Esophagus muscularis mucosa (tissue), 4 donors: ENCODE measurements around the gene YARS1. TPM values are rescaled to one million over a fixed set of nuclear protein-coding genes. Genes with fewer than 3 reads are reported as not detected.

ENCODE experiments used
- DNase-seq: peaks from one replicate; pipeline ENCODE4 v3.0.0-alpha.2; 2017; ENCODE audit errors: extremely low spot score
- H3K27ac ChIP-seq, 4 donors: fragments of 200-600 bp; sonication (generic); replicated peaks in 1 of 4; 1 replicate in 3 of 4; 2 replicates in 1 of 4; pipeline ENCODE4 v1.5.1; 2016 to 2019; ENCODE audit warnings: mild to moderate bottlenecking in 1 of 4
- H3K27me3 ChIP-seq, 4 donors: fragments of 200-600 bp; sonication (generic); one replicate each; pipeline versions ENCODE4 v1.5.1 to v1.6.0; 2016 to 2019
- H3K36me3 ChIP-seq, 4 donors: fragments of 200-600 bp; sonication (generic); one replicate each; pipeline ENCODE4 v1.5.1; 2016 to 2019
- H3K4me1 ChIP-seq, 4 donors: fragments of 200-600 bp; sonication (generic); one replicate each; pipeline ENCODE4 v1.5.1; 2016 to 2019
- H3K4me3 ChIP-seq, 4 donors: fragments of 200-600 bp; sonication (generic); 1 replicate in 2 of 4; 2 replicates in 2 of 4; pipeline ENCODE4 v1.5.1; 2016 to 2019; ENCODE audit warnings: mild to moderate bottlenecking in 4 of 4, moderate library complexity in 1 of 4
- H3K9me3 ChIP-seq, 4 donors: fragments of 200-600 bp; sonication (generic); 1 replicate in 3 of 4; 2 replicates in 1 of 4; pipeline ENCODE4 v1.5.1; 2016 to 2019
- EP300 ChIP-seq: sonication (generic); formaldehyde crosslinking; IDR thresholded peaks from one replicate; pipeline ENCODE4 v1.6.1; 2017; ENCODE audit warnings: antibody characterized with exemption
- POLR2A ChIP-seq: fragments of 450-650 bp; IDR thresholded peaks from one replicate; pipeline ENCODE4 v1.6.1; 2017; ENCODE audit warnings: antibody characterized with exemption, moderate library complexity, mild to moderate bottlenecking, low read depth
- POLR2AphosphoS5 ChIP-seq, 2 donors: sonication (generic); formaldehyde crosslinking; IDR thresholded peaks; one replicate each; pipeline ENCODE4 v1.6.1; 2017; ENCODE audit warnings: antibody characterized with exemption in 2 of 2
- WGBS: methylation state at CpG from one replicate; pipeline ENCODE4 v1.1.5; 2018; 5-methylcytosine and 5-hydroxymethylcytosine counted together
- intact Hi-C: fragments of 100-400 bp; cut with DNase I; formaldehyde crosslinking; loops from one replicate; pipeline ENCODE4 v1.15.1; 2023
- total RNA-seq, 4 donors: library from RNA; depleted of rRNA; stranded (reverse); fragments of >200 nt; gene quantifications; one replicate each; pipeline versions ENCODE4 v1.1.0 to v1.2.1, GENCODE V29; 2016
- TF ChIP-seq, protein P1 (sequence below), 3 experiments: fragments of 200-600 bp in 2 of 3; fragments of 450-650 bp in 1 of 3; sonication (generic) in 2 of 3; IDR thresholded peaks; one replicate each; pipeline ENCODE4 v1.5.1; 2017 to 2019; ENCODE audit warnings: antibody characterized with exemption in 3 of 3, mild to moderate bottlenecking in 2 of 3, moderate library complexity in 1 of 3

The YARS1 gene
- total RNA-seq, 4 donors from 2014 or later: 34.1 to 55.7 (median 38.8) TPM

DNA sequence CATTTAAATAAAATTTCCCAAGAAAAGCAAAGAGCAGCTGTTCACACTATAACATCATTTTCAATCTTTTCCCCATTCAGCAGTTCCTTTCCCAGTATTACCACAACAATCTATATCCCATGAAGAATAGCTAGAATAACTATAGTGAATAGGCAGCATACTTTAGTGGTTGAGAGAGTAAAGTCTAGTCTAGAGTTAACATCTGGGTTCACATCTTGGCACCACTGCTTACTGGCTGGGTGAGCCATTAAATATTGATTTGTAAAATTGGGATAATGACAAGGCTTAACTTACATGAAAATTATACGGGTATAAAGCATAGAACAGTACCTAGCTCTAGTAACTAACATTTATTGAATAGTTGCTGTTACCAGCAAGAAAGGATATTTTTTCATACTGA, 14.7 kb upstream of the YARS1 start:
- no peak for DNase-seq

DNA sequence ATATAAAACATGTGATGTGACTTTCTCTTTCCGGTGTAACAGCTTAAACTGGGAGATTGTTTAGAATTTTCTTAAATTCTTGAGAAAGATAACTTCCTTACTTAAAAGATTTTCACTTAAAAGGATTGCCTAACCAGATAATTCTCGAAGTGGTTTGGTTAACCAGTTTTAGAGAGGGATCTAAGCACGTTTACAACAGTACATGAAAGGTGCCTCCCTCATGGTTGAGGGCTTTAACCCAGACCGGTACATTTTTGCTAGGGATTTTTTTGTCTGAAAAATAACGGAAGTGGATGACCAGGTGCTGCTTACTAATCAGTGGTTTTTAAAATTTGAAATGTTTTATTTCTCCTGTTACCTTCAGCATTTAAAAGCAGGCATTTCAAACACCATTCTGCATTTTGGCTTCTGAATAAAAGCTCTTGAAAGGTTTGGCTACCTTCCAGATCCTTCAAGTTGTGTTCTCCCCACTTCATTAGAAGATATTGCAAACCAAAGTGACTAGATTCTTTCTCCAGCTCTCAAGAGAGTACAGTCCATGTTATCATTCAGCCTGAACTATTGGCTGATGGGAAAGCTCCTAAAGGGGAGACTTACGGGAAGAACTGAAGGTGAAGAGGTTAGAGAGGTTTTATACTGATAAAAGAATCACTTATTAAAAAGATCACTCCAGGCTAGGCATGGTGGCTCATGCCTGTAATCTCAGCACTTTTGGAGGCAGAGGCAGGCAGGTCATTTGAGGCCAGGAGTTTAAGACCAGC, 13.1 kb upstream of the YARS1 start:
- Histone ChIP-seq H3K36me3 (peaks cover 38 to 100% (median 91%) of the 10 kb centered on the region in 4 donors), H3K4me3 (no peak overlapping the region), H3K27me3 (no peaks in the 10 kb centered on the region), H3K27ac (no peak overlapping the region), H3K4me1 (no peaks in the 10 kb centered on the region), H3K9me3 (no peaks in the 10 kb centered on the region)
- WGBS: 92% methylated on average over 6 of the region's 6 CpGs
- DNase-seq: no peak
- intact Hi-C loops: no loop called here
- no peak for TF ChIP-seq EP300
- TF ChIP-seq POLR2A: no peak
- TF ChIP-seq POLR2AphosphoS5 (IDR thresholded peaks at IDR 0.05): no peak
- TF ChIP-seq, protein P1, sequence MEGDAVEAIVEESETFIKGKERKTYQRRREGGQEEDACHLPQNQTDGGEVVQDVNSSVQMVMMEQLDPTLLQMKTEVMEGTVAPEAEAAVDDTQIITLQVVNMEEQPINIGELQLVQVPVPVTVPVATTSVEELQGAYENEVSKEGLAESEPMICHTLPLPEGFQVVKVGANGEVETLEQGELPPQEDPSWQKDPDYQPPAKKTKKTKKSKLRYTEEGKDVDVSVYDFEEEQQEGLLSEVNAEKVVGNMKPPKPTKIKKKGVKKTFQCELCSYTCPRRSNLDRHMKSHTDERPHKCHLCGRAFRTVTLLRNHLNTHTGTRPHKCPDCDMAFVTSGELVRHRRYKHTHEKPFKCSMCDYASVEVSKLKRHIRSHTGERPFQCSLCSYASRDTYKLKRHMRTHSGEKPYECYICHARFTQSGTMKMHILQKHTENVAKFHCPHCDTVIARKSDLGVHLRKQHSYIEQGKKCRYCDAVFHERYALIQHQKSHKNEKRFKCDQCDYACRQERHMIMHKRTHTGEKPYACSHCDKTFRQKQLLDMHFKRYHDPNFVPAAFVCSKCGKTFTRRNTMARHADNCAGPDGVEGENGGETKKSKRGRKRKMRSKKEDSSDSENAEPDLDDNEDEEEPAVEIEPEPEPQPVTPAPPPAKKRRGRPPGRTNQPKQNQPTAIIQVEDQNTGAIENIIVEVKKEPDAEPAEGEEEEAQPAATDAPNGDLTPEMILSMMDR (IDR thresholded peaks at IDR 0.05): no peak

More for the DNA sequence above, 14.7 kb upstream of the YARS1 start:
- H3K9me3 ChIP-seq: no peaks in the 10 kb centered on the region
- no peaks in the 10 kb centered on the region for H3K27me3 ChIP-seq
- TF ChIP-seq, protein P1 (IDR thresholded peaks at IDR 0.05): no peak
- no peak for TF ChIP-seq EP300
- no peak for TF ChIP-seq POLR2A
- no peak for TF ChIP-seq POLR2AphosphoS5 (IDR thresholded peaks at IDR 0.05)
- intact Hi-C loops: no loop called here
- 82% methylated on average over 1 of the region's 1 CpG for WGBS
- no peak overlapping the region for H3K4me3 ChIP-seq
- peaks cover 38 to 99% (median 83%) of the 10 kb centered on the region in 4 donors for H3K36me3 ChIP-seq
- no peak overlapping the region for H3K27ac ChIP-seq
- H3K4me1 ChIP-seq: no peaks in the 10 kb centered on the region

DNA sequence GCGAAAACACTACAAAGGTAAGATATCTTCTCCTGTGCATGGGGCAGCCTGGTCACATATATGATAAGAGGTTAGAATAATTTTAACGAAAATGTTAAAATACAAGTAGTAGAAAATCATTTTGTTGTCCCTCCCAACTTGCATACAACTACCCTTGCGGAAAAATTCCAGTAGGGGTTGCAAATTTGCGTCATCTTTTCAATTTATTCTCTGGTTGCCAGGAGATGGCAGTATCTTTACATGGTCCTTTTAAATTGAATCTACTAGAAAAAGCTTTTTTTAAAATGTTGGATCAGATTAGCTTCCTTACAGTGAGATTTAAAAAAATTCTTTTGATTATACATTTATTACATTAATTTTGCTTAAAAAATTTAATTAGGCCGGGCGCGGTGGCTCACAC, 11.2 kb upstream of the YARS1 start:
- Histone ChIP-seq H3K4me3 (no peak overlapping the region), H3K36me3 (peaks cover 33 to 82% (median 79%) of the 10 kb centered on the region in 4 donors), H3K4me1 (no peaks in the 10 kb centered on the region), H3K27me3 (no peaks in the 10 kb centered on the region), H3K27ac (no peak overlapping the region), H3K9me3 (no peaks in the 10 kb centered on the region)
- intact Hi-C loops: no loop called here
- DNase-seq: no peak
- WGBS: 91% methylated on average over 7 of the region's 7 CpGs
- TF ChIP-seq, protein P1 (IDR thresholded peaks at IDR 0.05): peak in 1 of 3 experiments; percentile 11
- TF ChIP-seq EP300: no peak
- no peak for TF ChIP-seq POLR2AphosphoS5 (IDR thresholded peaks at IDR 0.05)
- TF ChIP-seq POLR2A: no peak

DNA sequence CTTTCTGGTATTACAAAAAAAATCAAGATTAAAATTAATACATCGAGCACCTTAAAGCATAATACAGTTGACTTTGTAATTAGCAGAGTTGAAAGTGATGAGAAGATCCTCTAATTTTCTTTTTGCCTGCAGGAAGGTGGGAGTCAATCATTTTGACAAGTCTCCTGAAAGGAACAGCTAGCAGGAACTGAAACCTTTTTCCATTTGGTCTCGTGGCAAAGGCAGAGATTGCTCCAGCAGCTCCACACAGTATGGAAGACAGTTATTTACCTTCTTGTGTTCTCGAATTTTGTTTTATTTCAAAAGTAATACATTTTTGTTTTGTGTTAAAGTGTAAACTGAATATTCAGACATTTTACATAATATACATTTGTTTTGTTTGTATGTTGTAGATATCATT, 8.0 kb upstream of the YARS1 start:
- TF ChIP-seq POLR2AphosphoS5 (IDR thresholded peaks at IDR 0.05) (no peak), POLR2A (no peak), EP300 (no peak)
- TF ChIP-seq, protein P1 (IDR thresholded peaks at IDR 0.05): no peak
- Histone ChIP-seq H3K4me1 (peaks cover 0 to 8% (median 7%) of the 10 kb centered on the region in 4 donors), H3K9me3 (no peaks in the 10 kb centered on the region), H3K27ac (no peak overlapping the region), H3K36me3 (peaks cover 27 to 51% (median 48%) of the 10 kb centered on the region in 4 donors), H3K27me3 (no peaks in the 10 kb centered on the region), H3K4me3 (no peak overlapping the region)
- intact Hi-C loops: no loop called here
- no peak for DNase-seq
- WGBS: 91% methylated on average over 3 of the region's 3 CpGs
